Peyer's patch (tissue), 4 donors: ENCODE results near the gene MATR3.

Source experiments
- POLR2A ChIP-seq, 2 donors: fragments of 450-650 bp; IDR thresholded peaks; one replicate each; pipeline ENCODE4 v1.5.1; 2017; ENCODE audit warnings: antibody characterized with exemption in 2 of 2, mild to moderate bottlenecking in 2 of 2, moderate library complexity in 2 of 2
- TF ChIP-seq, protein P1 (sequence below), 6 experiments: fragments of 450-650 bp in 4 of 6; fragments of 200-600 bp in 2 of 6; sonication (generic) in 1 of 6; IDR thresholded peaks; one replicate each; pipeline ENCODE4 v1.5.1; 2017 to 2019; ENCODE audit warnings: antibody characterized with exemption in 6 of 6, mild to moderate bottlenecking in 3 of 6, moderate library complexity in 1 of 6

DNA sequence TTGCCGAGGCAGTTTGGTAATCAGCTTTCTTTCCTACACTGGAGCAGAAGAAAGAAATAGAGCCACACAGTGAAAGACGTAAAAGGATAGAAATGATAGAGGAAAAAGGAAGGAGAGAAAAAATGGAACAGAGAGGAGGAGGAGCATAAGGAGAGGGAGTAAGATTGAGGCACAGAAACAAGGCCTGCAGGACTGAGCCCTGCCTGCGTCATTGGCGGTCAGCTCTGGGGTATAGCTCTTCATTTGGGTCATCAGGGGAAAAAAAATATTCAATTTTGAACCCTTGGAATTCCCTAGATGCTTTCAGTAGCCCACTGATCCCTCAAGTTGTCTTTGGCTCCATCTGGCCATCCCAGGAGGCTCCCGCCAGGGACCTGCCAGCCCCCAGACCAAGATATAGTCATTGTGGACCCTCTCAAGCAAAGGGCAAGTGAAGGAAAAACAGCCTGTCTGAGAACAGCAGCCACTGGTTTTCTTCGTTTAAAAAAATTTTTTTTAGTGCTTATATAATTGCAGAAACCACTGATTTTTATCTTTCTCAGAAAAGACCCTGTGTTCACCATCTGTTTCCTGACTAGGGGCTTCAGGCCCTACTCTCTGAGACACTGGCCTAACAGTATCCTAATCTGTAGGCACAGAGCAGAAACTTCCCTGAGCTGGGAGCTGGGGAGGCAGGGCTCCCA, 31.3 kb upstream of the MATR3 start:
- TF ChIP-seq, protein P1, sequence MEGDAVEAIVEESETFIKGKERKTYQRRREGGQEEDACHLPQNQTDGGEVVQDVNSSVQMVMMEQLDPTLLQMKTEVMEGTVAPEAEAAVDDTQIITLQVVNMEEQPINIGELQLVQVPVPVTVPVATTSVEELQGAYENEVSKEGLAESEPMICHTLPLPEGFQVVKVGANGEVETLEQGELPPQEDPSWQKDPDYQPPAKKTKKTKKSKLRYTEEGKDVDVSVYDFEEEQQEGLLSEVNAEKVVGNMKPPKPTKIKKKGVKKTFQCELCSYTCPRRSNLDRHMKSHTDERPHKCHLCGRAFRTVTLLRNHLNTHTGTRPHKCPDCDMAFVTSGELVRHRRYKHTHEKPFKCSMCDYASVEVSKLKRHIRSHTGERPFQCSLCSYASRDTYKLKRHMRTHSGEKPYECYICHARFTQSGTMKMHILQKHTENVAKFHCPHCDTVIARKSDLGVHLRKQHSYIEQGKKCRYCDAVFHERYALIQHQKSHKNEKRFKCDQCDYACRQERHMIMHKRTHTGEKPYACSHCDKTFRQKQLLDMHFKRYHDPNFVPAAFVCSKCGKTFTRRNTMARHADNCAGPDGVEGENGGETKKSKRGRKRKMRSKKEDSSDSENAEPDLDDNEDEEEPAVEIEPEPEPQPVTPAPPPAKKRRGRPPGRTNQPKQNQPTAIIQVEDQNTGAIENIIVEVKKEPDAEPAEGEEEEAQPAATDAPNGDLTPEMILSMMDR (IDR thresholded peaks at IDR 0.05), result no peak
- no peak for TF ChIP-seq POLR2A (IDR thresholded peaks at IDR 0.05)
